ENCODE data around the gene TMEM132C.

GRCh38 chr12:128698301-128698972 lies 431.5 kb downstream of the TMEM132C start:
- TF ChIP-seq CTCF (IDR thresholded peaks at IDR 0.05) (no peak), ZFX (IDR thresholded peaks at IDR 0.05; ENCODE audit: borderline replicate concordance) (no peak)
